ENCODE results near the gene GDF3.

GDF3 gene

GRCh38 chr12:7712841-7713442, 17.4 kb upstream of the GDF3 start:
- H3K4me3 ChIP-seq (ENCODE audit: low read length in 2 of 2): no peak overlapping the region
- no peak overlapping the region for H4K8ac ChIP-seq (ENCODE audit: low read depth, low read length)
- no peak overlapping the region for H3K18ac ChIP-seq (ENCODE audit: low read length)
- WGBS, 2 donors (ENCODE audit: extremely low coverage in 2 of 2, insufficient read length in 2 of 2, insufficient replicate concordance in 1 of 2): no CpG with 5 or more reads among the region's 28 CpGs
- no peak overlapping the region for H3K4ac ChIP-seq (ENCODE audit: low read length)
- H3K4me2 ChIP-seq (ENCODE audit: insufficient read depth, low read length, poor library complexity, severe bottlenecking): no peak overlapping the region
- H3K27ac ChIP-seq (replicated peaks; ENCODE audit: low read length): no peak overlapping the region
- H2AK5ac ChIP-seq (ENCODE audit: low read depth, low read length): peak overlapping the region; percentile 49
- no peak overlapping the region for H2BK12ac ChIP-seq (ENCODE audit: low read length)
- H2BK15ac ChIP-seq (ENCODE audit: low read length): no peak overlapping the region
- H3K9me3 ChIP-seq (replicated peaks in 1 of 2; ENCODE audit: control insufficient read depth in 2 of 2, insufficient read depth in 1 of 2, low read depth in 1 of 2, low read length in 2 of 2): no peaks in the 10 kb centered on the region
- no peaks in the 10 kb centered on the region for H3K27me3 ChIP-seq (ENCODE audit: control insufficient read depth in 3 of 3, insufficient read depth in 3 of 3, low read depth in 1 of 3, low read length in 3 of 3)
- H2AFZ ChIP-seq (ENCODE audit: low read length): no peak overlapping the region
- H4K91ac ChIP-seq (ENCODE audit: low read depth, low read length, poor library complexity): no peak overlapping the region
- H3K9ac ChIP-seq (ENCODE audit: low read depth, low read length, poor library complexity): no peak overlapping the region
- no peaks in the 10 kb centered on the region for H3K4me1 ChIP-seq (ENCODE audit: control insufficient read depth in 2 of 2, insufficient read depth in 1 of 2, low read depth in 1 of 2, low read length in 2 of 2)
- H3K79me1 ChIP-seq (ENCODE audit: low read depth, low read length): no peaks in the 10 kb centered on the region
- H2BK120ac ChIP-seq (ENCODE audit: low read depth, low read length): no peak overlapping the region
- DNase-seq (ENCODE audit: low spot score): no peak
- H3K36me3 ChIP-seq (replicated peaks in 1 of 2; ENCODE audit: control insufficient read depth in 2 of 2, insufficient read depth in 2 of 2, low read length in 2 of 2): no peaks in the 10 kb centered on the region
- H2BK5ac ChIP-seq (ENCODE audit: low read length): no peak overlapping the region
- H3K23ac ChIP-seq (ENCODE audit: low read depth, low read length, poor library complexity): no peak overlapping the region
- H3K14ac ChIP-seq (ENCODE audit: low read length): no peak overlapping the region

DNA sequence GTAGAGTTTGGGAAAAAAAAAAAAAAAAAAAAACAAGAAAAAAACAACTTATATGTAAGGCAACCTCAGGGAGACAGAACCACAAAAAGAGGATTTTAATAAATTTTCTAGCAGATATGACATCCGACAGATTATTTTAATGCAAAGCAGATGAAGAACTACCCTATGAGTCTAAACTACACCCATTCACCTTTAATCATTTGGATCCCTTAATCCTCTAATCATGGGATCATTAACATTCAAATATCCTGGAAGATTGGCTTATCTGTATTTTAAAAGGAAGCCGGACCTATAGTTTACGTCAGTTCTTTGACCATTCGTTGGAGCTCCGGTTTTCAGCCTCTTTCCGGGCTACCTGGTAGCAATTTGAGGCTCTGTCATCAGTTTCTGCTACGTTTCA, 15.6 kb upstream of the GDF3 start, which contains the start of gene DPPA3:
Gene DPPA3, plus strand, starts transcription at position 301 of the 400 bp plus-strand sequence. CDS start 138 bp downstream, outside the sequence.
- Histone ChIP-seq H3K18ac (ENCODE audit: low read length) (no peak within 1 kb of the TSS), H3K9ac (ENCODE audit: low read depth, low read length, poor library complexity) (no peak within 1 kb of the TSS), H3K79me1 (ENCODE audit: low read depth, low read length) (no peaks in the 10 kb centered on the region), H3K4me2 (ENCODE audit: insufficient read depth, low read length, poor library complexity, severe bottlenecking) (no peak within 1 kb of the TSS), H3K23ac (ENCODE audit: low read depth, low read length, poor library complexity) (no peak within 1 kb of the TSS), H2BK15ac (ENCODE audit: low read length) (no peak within 1 kb of the TSS), H3K4me3 (ENCODE audit: low read length in 2 of 2) (no peak within 1 kb of the TSS), H3K4me1 (ENCODE audit: control insufficient read depth in 2 of 2, insufficient read depth in 1 of 2, low read depth in 1 of 2, low read length in 2 of 2) (no peaks in the 10 kb centered on the region), H3K36me3 (replicated peaks in 1 of 2; ENCODE audit: control insufficient read depth in 2 of 2, insufficient read depth in 2 of 2, low read length in 2 of 2) (no peaks in the 10 kb centered on the region), H3K27ac (replicated peaks; ENCODE audit: low read length) (no peak within 1 kb of the TSS), H2BK5ac (ENCODE audit: low read length) (no peak within 1 kb of the TSS), H2AK5ac (ENCODE audit: low read depth, low read length) (no peak within 1 kb of the TSS), H4K91ac (ENCODE audit: low read depth, low read length, poor library complexity) (no peak within 1 kb of the TSS), H3K4ac (ENCODE audit: low read length) (no peak within 1 kb of the TSS), H2BK120ac (ENCODE audit: low read depth, low read length) (no peak within 1 kb of the TSS), H3K9me3 (replicated peaks in 1 of 2; ENCODE audit: control insufficient read depth in 2 of 2, insufficient read depth in 1 of 2, low read depth in 1 of 2, low read length in 2 of 2) (no peaks in the 10 kb centered on the region), H4K8ac (ENCODE audit: low read depth, low read length) (no peak within 1 kb of the TSS), H3K27me3 (ENCODE audit: control insufficient read depth in 3 of 3, insufficient read depth in 3 of 3, low read depth in 1 of 3, low read length in 3 of 3) (no peaks in the 10 kb centered on the region), H2BK12ac (ENCODE audit: low read length) (no peak within 1 kb of the TSS), H3K14ac (ENCODE audit: low read length) (no peak within 1 kb of the TSS), H2AFZ (ENCODE audit: low read length) (no peak within 1 kb of the TSS)
- no peak for DNase-seq (ENCODE audit: low spot score)
- WGBS, 2 donors (ENCODE audit: extremely low coverage in 2 of 2, insufficient read length in 2 of 2, insufficient replicate concordance in 1 of 2): no CpG with 5 or more reads among the region's 7 CpGs

DNA sequence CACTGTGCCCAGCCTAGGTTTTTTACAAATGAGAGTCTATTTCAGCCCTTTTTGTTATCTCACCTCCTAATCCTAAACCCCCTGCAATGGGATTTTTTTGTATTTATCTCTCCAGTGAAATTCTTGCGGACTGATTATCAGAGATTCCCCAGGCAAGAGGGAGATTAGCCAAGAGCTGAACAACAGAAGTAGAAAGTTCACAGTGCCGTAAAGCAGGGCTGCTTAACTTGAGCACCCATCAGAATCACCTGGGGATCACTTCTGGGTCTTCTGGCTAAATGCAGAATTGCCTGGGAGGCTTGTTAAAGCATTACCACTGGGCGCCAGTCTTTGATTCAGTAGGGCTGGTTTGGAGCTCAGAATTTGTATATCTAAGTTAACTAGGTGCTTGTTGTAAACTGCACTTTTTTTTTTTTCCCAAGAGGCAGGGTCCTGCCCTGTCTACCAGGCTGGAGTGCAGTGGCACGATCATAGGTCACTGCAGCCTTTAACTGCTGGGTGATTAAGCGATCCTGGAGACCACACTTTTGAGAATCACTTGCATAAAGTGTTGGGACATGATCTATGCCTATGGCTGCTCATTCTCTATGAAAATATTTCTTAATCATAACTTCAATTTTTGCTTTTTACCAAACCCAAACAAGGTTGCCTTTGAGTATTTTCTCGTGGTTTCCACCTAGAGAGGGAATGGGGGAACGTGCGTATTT, 14.5 kb upstream of the GDF3 start:
- Histone ChIP-seq H4K8ac (ENCODE audit: low read depth, low read length) (no peak overlapping the region), H2BK15ac (ENCODE audit: low read length) (no peak overlapping the region), H3K27me3 (ENCODE audit: control insufficient read depth in 3 of 3, insufficient read depth in 3 of 3, low read depth in 1 of 3, low read length in 3 of 3) (no peaks in the 10 kb centered on the region), H3K9me3 (replicated peaks in 1 of 2; ENCODE audit: control insufficient read depth in 2 of 2, insufficient read depth in 1 of 2, low read depth in 1 of 2, low read length in 2 of 2) (no peaks in the 10 kb centered on the region), H2AK5ac (ENCODE audit: low read depth, low read length) (no peak overlapping the region), H3K4me1 (ENCODE audit: control insufficient read depth in 2 of 2, insufficient read depth in 1 of 2, low read depth in 1 of 2, low read length in 2 of 2) (no peaks in the 10 kb centered on the region), H3K79me1 (ENCODE audit: low read depth, low read length) (no peaks in the 10 kb centered on the region), H2AFZ (ENCODE audit: low read length) (no peak overlapping the region), H3K14ac (ENCODE audit: low read length) (no peak overlapping the region), H2BK120ac (ENCODE audit: low read depth, low read length) (no peak overlapping the region), H4K91ac (ENCODE audit: low read depth, low read length, poor library complexity) (no peak overlapping the region), H3K4me2 (ENCODE audit: insufficient read depth, low read length, poor library complexity, severe bottlenecking) (no peak overlapping the region), H3K4ac (ENCODE audit: low read length) (no peak overlapping the region), H2BK12ac (ENCODE audit: low read length) (no peak overlapping the region), H3K23ac (ENCODE audit: low read depth, low read length, poor library complexity) (no peak overlapping the region), H3K4me3 (ENCODE audit: low read length in 2 of 2) (no peak overlapping the region), H3K18ac (ENCODE audit: low read length) (no peak overlapping the region), H3K9ac (ENCODE audit: low read depth, low read length, poor library complexity) (no peak overlapping the region), H3K36me3 (replicated peaks in 1 of 2; ENCODE audit: control insufficient read depth in 2 of 2, insufficient read depth in 2 of 2, low read length in 2 of 2) (no peaks in the 10 kb centered on the region), H2BK5ac (ENCODE audit: low read length) (no peak overlapping the region), H3K27ac (replicated peaks; ENCODE audit: low read length) (no peak overlapping the region)
- no CpG with 5 or more reads among the region's 8 CpGs for WGBS, 2 donors (ENCODE audit: extremely low coverage in 2 of 2, insufficient read length in 2 of 2, insufficient replicate concordance in 1 of 2)
- no peak for DNase-seq (ENCODE audit: low spot score)

DNA sequence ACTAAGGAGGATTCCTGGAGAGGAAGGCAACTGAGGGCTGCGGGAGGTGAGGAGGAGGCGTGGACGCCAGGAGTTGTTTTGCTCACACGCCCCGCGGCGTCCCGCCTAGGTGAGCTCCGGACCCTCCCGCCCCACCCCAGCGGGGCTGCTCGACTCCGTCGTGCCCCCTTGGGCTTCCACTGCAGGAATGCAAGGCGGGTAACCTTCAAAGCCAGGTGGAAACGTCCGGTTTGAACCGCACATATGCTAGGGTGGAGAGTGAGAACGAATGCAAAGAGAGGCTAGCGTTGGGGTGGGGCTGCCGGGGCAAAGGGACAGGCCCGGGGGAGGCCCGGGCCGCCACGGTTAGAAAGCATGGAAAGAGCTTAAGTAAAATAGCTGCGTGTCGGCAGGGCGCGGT, 10.3 kb upstream of the GDF3 start:
- Histone ChIP-seq H3K4me1 (ENCODE audit: control insufficient read depth in 2 of 2, insufficient read depth in 1 of 2, low read depth in 1 of 2, low read length in 2 of 2) (no peaks in the 10 kb centered on the region), H3K14ac (ENCODE audit: low read length) (no peak overlapping the region), H2AFZ (ENCODE audit: low read length) (no peak overlapping the region), H2BK120ac (ENCODE audit: low read depth, low read length) (no peak overlapping the region), H3K27ac (replicated peaks; ENCODE audit: low read length) (no peak overlapping the region), H3K9me3 (replicated peaks in 1 of 2; ENCODE audit: control insufficient read depth in 2 of 2, insufficient read depth in 1 of 2, low read depth in 1 of 2, low read length in 2 of 2) (no peaks in the 10 kb centered on the region), H2BK15ac (ENCODE audit: low read length) (no peak overlapping the region), H3K4ac (ENCODE audit: low read length) (no peak overlapping the region), H3K79me1 (ENCODE audit: low read depth, low read length) (no peaks in the 10 kb centered on the region), H2BK5ac (ENCODE audit: low read length) (no peak overlapping the region), H3K18ac (ENCODE audit: low read length) (peak overlapping the region; percentile 35), H2AK5ac (ENCODE audit: low read depth, low read length) (no peak overlapping the region), H4K91ac (ENCODE audit: low read depth, low read length, poor library complexity) (no peak overlapping the region), H2BK12ac (ENCODE audit: low read length) (no peak overlapping the region), H3K36me3 (replicated peaks in 1 of 2; ENCODE audit: control insufficient read depth in 2 of 2, insufficient read depth in 2 of 2, low read length in 2 of 2) (no peaks in the 10 kb centered on the region), H3K23ac (ENCODE audit: low read depth, low read length, poor library complexity) (no peak overlapping the region), H4K8ac (ENCODE audit: low read depth, low read length) (no peak overlapping the region), H3K4me2 (ENCODE audit: insufficient read depth, low read length, poor library complexity, severe bottlenecking) (no peak overlapping the region), H3K4me3 (ENCODE audit: low read length in 2 of 2) (no peak overlapping the region), H3K27me3 (ENCODE audit: control insufficient read depth in 3 of 3, insufficient read depth in 3 of 3, low read depth in 1 of 3, low read length in 3 of 3) (no peaks in the 10 kb centered on the region), H3K9ac (ENCODE audit: low read depth, low read length, poor library complexity) (no peak overlapping the region)
- no peak for DNase-seq (ENCODE audit: low spot score)
- WGBS, 2 donors (ENCODE audit: extremely low coverage in 2 of 2, insufficient read length in 2 of 2, insufficient replicate concordance in 1 of 2): no CpG with 5 or more reads among the region's 29 CpGs
